Activated CD4-positive, alpha-beta T cell treated with anti-CD3 and anti-CD28 coated beads for 4 hours (primary cell): ENCODE data around the gene TRHDE.

Experiments
- DNase-seq, 2 donors: peaks; one replicate each; pipeline ENCODE4 v3.0.0-alpha.2; 2020

Gene TRHDE, protein sequence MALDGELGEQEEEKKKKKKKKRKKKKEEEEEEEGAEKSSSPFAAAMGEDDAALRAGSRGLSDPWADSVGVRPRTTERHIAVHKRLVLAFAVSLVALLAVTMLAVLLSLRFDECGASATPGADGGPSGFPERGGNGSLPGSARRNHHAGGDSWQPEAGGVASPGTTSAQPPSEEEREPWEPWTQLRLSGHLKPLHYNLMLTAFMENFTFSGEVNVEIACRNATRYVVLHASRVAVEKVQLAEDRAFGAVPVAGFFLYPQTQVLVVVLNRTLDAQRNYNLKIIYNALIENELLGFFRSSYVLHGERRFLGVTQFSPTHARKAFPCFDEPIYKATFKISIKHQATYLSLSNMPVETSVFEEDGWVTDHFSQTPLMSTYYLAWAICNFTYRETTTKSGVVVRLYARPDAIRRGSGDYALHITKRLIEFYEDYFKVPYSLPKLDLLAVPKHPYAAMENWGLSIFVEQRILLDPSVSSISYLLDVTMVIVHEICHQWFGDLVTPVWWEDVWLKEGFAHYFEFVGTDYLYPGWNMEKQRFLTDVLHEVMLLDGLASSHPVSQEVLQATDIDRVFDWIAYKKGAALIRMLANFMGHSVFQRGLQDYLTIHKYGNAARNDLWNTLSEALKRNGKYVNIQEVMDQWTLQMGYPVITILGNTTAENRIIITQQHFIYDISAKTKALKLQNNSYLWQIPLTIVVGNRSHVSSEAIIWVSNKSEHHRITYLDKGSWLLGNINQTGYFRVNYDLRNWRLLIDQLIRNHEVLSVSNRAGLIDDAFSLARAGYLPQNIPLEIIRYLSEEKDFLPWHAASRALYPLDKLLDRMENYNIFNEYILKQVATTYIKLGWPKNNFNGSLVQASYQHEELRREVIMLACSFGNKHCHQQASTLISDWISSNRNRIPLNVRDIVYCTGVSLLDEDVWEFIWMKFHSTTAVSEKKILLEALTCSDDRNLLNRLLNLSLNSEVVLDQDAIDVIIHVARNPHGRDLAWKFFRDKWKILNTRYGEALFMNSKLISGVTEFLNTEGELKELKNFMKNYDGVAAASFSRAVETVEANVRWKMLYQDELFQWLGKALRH

DNA sequence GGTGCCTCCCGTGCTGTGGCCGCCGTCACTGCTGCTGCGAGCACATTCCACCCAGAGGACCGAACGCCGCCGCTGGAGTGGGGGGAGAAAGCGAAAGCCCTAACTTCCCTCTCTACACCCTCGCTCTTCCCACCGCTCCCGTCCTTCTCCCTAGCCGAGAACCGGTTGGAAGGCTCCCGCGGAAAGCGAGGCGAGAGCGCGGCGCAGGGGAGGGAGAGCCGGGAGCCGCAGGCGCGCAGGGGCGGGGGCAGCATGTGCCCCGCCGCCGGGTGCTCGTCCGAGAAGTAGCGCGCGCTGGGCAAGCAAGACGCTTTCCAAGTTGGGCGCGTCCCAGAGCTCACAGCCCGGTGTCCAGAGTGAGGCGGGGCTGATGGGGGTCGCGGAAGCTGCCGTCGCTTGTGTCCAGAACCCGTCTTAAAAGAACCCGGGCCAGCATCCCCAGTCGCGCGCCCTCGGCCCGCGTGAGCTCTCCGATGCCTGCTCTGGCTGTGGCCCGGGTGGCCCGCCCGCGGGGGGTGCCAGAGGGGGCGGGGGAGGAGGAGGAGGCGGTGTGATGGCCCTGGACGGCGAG, at the start of gene TRHDE:
TRHDE (plus strand) TSS at position 280 of the 571 bp plus-strand sequence; CDS start at position 554, 274 bp downstream.
- DNase-seq = no peak

DNA sequence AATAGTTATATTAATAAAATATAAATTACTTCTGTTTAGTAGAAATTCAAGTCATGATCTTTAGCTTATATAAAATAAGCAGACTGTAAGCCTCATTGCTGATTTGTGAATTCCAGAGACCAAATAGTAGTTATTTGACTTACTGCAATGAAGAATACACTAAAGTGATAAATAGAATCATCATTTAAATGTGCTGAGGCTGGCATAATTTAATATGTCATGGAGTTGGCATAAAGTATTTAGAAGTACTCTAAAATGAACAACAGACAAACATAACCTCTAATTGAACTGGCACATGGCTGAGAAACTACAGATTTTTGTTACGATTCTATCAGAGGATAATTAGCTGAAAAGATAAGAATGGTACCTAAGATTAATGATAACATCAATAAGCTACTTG, 45.7 kb upstream of the TRHDE start:
- no peak for DNase-seq

- DNase-seq = no peak
Measured at GRCh38 chr12:72228424-72228823, 43.7 kb upstream of the TRHDE start.

DNA sequence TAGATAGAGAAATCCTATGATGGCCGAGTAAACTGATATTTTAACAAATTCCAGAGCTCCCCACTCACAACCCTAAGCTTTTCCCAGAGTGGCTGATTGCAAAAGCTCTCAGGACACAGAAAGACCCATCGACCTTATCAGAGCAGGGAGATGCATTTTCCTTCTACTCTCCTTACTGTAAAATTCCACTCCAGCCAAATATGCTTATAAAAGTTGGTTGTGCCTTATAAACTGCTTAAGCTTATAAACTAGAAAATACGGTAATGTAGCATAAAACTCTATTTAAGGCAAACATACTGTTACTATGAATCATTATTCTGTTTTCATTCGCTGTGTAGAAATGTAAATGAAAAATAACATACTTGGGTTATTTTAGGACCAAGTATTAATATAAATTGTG, 41.6 kb upstream of the TRHDE start:
- DNase-seq = no peak

GRCh38 chr12:72234886-72235285, 37.3 kb upstream of the TRHDE start:
- DNase-seq = no peak

- DNase-seq = no peak
Measured at GRCh38 chr12:72236071-72236705, 36.0 kb upstream of the TRHDE start.

- no peak for DNase-seq
Measured at GRCh38 chr12:72241552-72241951, 30.6 kb upstream of the TRHDE start.

DNA sequence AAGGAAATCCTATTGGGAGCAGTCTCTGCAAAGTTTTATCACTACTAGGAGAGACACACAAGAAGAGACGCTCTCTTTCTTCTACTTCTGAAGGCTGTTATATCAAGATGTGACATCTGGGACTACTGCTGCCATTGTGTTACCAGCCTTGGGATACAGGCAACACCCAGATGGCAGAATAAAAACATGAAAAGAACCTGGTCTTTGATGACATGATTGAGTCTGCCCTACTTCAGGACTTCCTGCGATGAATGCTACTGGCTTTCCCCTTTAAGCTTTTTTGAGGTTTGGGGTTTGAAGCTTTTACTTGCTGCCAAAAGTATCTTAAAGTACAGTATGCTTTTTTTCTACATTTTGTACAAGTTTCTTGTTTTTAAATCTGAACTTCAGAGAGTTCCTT, 29.2 kb upstream of the TRHDE start:
- no peak for DNase-seq

- DNase-seq = no peak
Measured at GRCh38 chr12:72246370-72246769, 25.8 kb upstream of the TRHDE start.

DNA sequence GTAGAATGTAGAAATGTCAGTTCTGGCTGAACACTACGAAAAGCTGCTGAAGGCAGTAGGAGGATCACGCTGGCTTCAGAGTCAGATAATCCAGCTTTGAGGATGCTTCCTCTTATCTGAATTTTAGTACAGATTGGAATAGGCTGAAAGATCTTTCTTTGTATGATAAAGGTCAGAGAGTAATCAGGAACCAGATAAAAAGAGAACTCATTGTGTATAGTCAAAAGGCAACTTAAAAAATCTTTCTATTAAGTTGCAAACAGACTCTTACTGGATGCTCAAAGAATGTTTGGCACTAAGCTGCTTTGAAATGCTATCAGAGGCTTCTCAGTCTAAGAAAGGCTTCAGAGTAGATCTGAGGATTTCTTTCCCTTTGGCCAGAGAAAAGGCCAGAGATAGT, 21.8 kb upstream of the TRHDE start:
- no peak for DNase-seq

GRCh38 chr12:72256725-72257124, 15.4 kb upstream of the TRHDE start:
- DNase-seq = no peak

DNA sequence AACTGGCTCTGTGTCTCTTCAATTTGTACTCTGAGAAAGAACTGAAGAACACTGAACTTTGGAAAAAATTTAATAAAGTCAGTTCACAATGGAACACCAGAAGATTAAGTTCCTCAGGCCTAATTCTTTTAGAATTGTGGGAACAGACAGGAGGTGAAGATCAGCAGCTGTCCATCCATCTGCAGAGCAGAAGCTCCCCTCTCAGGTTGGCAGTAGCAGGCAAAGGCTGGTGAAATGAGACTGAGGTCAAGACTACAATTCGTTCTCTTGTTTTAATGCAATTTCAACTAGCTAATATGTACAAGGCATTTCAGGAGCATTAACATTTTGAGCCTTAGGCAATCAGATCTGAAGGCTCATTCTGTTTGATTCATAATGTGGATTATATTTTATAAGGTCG, 10.3 kb upstream of the TRHDE start:
- no peak for DNase-seq

GRCh38 chr12:72264548-72265175, 7.5 kb upstream of the TRHDE start:
- no peak for DNase-seq

DNA sequence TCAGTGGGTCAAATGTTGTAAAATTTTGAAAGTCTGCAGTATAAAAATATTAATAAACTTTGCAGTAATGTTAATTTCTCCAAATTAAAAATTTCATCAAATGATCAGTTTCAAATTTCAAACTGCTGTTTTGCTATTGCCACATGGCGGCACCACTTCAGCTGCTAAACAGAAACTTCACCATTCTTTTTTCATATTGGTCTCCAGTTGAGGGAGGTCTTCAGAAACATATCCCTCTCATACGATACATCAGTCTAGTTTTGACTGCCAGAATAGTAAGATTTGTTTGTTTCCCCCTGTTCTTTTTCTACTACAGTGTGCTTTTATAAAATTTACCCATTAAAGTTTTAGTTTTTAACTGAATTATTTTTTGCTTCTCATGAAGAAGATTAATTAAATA, 4.2 kb upstream of the TRHDE start:
- DNase-seq = no peak

DNA sequence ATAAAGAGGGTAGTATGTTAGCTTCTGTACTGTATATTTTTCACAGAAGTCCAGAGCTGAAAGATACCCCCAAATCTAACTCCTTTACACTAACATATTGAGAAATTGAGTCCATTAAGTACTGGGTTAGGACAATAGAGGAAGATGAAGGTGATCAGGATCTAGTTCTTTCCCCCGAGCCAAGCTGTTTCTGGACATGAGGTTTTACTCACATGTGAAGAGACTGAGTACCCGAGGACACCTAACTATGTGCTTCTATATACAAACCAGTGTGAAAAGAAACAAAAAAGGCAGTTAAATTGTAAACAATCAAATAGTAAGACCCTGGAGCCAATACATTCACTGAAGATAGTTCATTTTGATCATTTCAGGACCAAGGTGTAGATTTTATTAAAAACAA, 3.8 kb upstream of the TRHDE start:
- DNase-seq = no peak

- DNase-seq = no peak
Measured at GRCh38 chr12:72269491-72269890, 2.7 kb upstream of the TRHDE start.

DNA sequence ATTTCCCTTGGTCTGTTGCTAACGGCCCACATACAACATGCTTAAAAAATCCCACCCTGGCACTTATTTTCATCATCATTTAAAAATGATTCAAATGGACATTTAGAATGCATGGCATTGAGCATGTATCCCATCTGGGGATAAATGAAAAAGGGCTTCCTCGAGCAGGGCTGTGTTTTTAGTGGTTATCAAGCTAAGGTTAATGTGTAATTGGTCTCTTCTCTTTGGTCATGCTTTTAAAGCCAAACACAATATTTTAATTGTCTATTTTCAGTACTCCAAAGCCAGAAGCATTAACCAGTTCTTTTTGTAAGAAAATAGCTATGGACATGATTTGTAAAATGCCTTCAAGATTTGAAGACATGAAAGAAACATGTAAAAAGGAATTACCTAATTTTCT, 1.9 kb upstream of the TRHDE start:
- no peak for DNase-seq

DNA sequence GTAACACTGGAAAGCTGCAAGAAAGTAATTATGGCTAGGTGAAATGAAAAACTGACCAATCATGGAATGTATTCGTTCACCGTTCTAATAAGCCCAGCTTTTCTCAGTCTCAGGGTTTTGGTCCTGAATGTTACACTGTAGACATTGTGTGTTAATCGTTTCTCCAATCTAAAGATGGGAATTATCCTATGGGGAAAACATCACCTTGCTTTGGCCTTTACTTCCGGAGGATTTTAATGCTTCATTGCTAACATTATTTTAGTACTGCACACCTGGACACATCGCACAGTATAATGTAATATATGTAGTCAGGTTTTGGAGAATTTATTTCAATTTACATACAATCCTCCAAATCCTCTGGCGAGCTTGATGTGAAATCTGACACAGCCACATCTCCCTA, 1.2 kb upstream of the TRHDE start:
- no peak for DNase-seq

- no peak for DNase-seq
Measured at GRCh38 chr12:72271451-72272090, 599 bp upstream of the TRHDE start.

DNA sequence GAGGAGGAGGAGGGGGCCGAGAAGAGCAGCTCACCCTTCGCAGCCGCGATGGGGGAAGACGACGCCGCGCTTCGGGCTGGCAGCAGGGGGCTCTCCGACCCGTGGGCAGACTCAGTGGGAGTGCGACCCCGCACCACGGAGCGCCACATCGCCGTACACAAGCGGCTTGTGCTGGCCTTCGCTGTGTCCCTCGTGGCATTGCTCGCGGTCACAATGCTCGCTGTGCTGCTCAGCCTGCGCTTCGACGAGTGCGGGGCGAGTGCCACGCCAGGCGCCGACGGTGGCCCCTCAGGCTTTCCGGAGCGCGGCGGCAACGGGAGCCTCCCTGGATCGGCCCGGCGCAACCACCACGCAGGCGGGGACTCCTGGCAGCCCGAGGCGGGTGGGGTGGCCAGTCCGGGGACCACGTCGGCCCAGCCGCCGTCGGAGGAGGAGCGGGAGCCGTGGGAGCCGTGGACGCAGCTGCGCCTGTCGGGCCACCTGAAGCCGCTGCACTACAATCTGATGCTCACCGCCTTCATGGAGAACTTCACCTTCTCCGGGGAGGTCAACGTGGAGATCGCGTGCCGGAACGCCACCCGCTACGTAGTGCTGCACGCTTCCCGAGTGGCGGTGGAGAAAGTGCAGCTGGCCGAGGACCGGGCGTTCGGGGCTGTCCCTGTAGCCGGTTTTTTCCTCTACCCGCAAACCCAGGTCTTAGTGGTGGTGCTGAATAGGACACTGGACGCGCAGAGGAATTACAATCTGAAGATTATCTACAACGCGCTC, 745 bp downstream of the TRHDE start:
- no peak for DNase-seq

GRCh38 chr12:72273499-72273837, 1.3 kb downstream of the TRHDE start:
- no peak for DNase-seq
